Myocyte (in vitro differentiated cells): ENCODE results near the gene PRR30. TPM values are rescaled to one million over a fixed set of nuclear protein-coding genes. Genes with fewer than 3 reads are reported as not detected.

Source experiments
- DNase-seq: peaks from one replicate; pipeline ENCODE4 v3.0.0-alpha.2; 2012; ENCODE audit warnings: low read depth
- total RNA-seq: library from RNA; depleted of rRNA; stranded (reverse); fragments of >200 nt; gene quantifications from 2 replicates; pipeline ENCODE4 v1.2.3, GENCODE V29; 2014

The PRR30 gene
- total RNA-seq, 1 donor from 2014 or later, result not detected

DNA sequence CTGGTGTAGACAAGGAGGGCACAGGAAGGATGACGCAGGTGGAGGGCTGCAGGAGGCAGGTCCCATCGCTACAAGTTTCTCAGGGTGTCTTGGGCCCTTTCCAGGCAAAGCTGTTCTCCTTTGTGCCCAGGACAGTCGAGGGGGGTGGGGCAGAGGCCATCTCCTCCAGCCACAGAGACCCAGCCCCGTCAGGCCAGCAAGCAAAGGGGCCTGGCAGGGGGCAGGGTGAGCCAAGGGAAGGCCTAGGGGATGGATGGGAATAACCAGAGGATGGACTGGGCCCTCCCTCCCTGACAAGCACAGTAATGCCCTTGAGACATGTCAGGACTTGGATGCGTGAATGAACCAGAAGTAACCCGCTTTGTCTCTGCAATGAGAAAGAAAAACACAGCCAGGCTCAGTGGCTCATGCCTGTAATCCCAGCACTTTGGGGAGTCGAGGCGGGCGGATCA lies 15.9 kb upstream of the PRR30 start:
- no peak for DNase-seq

DNA sequence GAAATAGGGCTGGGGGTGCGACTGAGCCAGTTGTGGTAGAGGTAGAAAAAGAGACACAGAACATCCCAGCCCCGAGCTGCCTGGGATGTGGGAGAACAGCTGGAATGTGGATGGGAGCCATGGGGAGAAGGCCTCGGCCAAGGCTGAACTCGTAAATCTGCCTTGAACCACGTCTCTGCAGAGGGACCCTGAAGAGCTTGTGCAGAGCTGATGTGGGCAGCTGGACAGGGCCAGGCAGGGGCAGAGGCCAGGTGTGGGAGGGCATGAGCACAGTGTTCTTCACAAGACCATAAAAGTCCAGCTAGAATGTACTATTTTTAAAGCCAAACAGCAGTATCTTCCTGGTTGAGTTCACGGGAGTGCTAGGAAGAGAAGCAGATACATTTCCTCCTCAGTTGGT lies 15.3 kb upstream of the PRR30 start:
- no peak for DNase-seq

DNA sequence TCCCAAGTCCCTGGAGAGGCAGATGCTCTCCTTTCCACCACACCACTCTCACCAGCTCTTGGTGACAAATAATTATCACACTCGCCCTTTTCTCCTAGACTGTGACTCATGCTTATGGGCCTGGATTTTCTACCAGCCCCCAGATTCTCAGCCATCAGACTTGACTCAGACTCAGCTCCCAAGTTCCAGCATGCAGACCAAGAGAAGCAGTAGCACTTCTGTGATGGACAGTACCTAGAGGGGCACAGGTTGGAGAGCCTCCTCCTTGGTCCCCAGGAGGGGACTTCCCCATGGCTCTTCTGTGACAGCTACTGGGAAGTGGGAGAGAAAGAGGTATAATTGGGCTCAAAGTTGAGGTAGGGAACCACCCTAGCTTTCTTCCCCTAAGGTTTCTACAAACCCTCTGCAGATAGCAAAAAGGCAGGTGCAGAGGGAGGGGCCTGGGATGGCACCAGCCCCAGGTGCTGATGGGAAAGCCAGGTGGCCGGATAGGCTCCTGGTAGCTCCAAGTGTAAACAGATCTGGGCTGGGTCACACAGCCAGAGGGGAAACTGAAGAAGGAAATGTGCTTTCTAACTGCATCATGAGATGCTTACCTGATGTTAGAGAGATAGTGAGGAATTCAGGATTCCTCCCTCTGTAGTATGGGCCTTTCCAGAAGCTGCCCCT lies 13.7 kb upstream of the PRR30 start:
- no peak for DNase-seq

DNA sequence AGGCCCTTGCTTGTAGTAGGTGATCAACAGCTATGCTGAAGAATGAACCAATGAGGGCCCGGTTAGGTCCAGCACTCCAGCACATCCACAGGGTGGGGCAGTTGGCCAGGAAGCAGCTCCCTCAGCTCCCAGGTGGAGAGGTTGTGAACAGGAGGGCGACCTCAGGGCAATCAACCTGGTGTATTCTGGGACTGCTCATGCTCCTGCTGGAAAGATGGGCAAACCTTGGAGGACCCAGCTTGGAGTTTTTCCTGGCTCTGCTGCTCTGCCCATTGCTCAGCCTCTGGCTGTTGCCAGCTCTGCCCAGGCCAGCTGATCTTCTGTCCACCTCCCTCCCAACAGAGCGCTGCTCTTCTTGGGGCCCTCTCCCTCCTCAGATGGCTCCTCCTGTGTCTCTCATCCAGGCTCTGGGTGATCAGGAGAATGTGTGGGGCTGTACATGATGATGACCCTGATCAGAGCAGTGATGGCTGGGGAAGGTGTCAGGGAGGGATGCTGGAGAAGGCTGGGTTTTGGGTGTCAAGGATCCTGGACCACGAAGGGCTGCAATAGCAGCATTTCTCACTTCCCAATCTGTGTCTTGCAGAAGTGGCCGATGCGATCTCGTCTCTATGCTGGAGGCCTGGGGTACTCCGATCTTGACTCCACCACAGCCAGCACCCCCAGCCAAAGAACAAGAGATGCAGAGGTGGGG lies 13.0 kb upstream of the PRR30 start:
- DNase-seq, result no peak

DNA sequence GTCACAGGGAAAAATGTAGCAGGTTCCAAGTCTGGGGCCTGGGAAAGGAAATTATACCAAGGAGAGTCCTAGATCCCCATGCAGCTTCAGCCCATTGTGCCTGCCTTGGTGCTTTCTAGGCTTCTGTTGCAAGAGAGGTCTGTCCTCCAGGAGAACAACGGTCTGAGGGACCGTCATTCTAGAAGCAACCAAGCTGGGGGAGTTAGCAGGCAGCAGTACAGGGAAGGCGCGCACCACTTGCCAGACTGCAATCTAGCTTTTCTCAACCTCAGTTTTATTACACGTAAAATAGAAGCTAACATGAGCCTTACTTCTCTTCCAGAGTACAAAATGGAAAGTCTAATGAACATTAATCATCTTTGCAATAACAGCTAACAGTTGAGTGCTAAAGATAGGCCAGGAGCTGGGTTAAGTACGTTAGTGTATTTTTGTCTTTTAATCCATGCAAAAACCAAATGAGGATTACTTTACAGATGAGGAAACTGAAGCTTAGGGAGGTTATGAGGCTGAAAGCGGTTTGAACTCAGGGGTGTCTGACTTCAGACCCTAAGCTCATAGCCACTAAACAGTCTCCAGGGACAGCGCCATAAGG lies 11.5 kb upstream of the PRR30 start:
- no peak for DNase-seq

DNA sequence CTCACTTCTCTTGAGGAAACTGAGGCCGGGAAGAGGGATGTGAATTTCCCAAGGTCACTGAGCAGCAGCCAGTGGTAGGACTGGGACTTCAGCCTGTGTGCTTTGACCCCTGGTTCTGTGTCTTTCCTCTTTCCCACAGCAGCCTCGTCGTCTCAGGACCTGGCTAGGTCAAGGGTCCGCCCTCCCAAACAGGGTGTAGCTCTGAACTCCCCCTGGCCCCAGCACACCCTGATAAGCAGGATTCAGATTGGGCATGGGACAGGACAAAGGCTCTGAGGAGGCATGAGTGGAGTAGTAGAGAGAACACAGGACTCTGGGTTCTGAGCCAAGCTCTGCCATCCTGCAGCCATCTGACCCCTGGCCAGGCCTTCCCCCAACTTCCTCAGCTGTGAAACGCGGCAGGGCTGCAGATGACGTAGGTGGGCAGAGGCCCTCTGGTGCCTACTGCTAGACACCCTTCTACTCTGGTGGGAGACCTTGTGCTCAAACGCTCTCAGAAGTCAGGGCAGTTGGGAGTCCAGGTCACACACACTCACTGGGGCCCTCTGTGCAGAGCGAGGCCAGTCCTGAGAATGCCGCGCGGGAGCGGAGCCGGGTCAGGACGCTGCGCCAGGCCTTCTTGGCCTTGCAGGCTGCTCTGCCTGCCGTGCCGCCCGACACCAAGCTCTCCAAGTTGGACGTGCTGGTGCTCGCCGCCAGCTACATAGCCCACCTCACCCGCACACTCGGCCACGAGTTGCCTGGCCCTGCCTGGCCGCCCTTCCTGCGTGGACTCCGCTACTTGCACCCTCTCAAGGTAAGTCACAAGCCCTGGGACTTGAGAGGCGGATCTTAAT lies 10.6 kb upstream of the PRR30 start:
- no peak for DNase-seq

DNA sequence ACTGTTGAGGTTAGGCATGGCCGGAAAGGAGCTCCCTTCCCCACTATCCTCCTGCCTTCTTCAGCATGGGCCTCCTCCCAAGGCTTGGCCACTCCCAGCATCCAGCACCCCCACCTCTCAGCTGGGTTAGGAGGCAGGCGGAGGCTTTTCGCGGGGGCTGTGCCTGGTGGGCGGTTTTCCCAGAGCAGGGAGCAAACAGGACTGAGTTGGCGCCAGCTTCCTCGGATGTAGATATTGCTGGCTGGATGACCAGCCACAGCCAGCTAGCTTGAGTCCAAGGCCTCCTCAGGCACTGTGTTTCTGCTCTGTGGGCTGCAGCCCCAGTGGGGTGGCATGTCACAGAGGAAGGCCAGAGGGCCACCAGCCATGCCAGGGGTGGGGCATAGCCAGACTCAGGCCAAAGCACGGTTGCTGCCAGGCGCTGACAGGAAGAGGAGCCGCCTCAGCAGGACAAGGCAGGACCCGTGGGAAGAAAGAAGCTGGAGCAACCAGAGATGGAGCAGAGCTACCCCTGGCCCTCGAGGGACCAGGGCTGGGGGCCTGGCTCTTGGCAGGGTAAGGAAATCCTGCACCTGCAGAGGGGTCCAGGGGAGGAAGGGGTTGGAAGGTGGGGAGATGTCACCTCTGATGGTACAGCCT lies 9.7 kb upstream of the PRR30 start, which contains the start of gene TCF23:
Gene TCF23 (plus strand): TSS at position 204 of the 639 bp plus-strand sequence. CDS start 130 bp downstream, at position 334.
- no peak for DNase-seq

DNA sequence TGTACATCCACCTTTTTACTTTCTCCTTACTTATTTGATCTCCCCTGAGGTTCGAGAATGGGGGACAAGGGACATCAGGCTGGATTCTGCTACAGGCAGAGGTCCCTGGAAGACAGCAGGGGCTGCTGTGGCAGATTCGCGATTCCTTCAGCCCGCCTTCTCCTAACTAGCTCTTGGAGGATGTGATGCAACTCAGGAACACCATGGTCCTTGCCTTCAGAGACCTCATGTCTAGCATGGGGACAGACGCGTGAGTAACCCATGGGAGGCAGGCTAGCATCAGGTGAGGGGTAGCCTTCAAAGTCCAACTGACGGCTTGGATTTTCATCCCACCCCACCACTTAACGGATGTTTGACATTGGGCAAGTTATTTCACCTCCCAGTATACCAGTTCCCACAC lies 8.7 kb upstream of the PRR30 start:
- DNase-seq, result no peak

DNA sequence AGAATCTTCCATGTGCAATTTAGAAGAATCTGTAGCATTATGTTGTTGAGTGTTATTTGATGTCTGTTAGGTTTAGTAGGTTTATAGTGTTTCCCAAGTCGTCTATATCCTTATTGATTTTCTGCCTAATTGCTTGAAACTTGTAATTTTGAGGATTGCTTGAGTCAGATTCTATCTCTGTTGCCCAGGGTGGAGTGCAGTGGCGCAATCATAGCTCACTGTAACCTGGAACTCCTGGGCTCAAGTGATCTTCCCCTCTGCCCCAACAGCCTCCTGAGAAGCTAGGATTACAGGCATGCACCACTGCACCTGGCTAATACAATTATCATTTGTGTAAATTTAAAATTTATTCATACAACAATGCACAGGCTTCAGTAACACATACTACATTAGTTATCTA lies 6.5 kb upstream of the PRR30 start:
- DNase-seq, result no peak

DNA sequence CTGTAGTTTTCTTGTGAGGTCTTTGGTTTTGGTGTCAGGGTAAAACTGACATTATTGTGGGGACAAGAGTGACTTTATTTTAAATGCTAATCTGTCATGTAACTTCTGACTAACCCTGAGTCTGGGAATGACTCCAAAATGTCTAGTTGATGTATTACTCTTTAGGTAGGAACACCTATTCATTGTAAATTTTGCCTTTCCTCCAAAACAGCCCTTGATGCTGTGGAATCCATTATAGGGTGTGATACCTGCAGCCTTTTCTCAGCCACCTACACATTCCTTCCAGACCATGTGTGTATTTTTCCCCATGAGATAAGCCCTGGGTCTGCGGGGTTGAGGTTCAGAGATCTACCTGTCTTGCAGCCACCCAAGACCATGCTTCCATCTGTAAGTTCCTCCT lies 4.1 kb upstream of the PRR30 start:
- no peak for DNase-seq

DNA sequence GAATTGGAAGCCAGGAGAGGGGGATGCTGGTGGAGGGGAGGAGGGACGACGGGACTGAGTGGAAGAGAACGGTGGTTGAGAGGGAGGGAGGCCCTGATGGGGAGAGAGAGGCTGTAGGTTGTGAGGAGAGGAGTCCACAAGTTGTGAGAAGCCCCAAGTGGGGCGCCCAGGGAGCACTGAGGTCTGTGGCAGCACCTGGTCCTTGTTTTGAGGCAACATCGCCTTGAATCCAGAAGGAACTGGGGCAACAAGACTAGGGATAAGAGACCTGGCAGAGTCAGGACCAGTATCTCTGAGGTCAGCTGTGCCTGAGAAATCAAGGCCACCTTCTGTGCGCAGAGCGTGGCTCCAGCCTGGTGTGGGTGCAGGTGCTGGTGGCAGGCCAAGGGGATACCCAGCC lies 1.1 kb downstream of the PRR30 start:
- no peak for DNase-seq

DNA sequence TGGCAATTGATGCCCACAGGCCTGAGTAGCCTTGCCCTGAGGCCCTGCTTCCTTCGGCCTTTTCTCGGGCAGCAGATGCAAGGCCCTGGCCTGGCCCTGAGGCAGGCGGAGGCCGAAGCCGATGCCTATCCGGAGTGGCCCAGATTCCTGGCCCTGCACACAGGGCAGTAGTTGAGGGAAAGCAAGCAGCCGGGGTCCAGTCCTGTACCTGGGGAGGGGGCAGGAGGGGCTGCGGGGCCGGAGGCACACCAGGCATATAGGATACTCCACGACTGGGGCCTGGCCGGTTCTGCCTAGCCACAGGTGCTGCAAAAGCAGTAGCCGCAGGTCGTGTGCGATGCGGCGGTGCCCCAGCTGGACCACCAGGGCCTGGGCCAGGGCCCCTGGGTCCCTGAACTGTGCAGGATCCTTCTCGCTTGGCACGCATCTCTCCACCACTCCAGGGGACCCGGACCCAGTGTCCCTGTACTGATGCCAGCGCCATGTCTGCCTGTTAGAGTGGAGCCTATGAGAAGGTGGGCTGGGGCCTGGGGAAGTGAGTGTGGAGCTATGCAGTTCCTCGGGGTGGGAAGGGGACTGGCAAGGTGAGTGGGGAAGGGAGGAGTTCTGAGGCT lies 1.8 kb downstream of the PRR30 start:
- DNase-seq, result no peak

DNA sequence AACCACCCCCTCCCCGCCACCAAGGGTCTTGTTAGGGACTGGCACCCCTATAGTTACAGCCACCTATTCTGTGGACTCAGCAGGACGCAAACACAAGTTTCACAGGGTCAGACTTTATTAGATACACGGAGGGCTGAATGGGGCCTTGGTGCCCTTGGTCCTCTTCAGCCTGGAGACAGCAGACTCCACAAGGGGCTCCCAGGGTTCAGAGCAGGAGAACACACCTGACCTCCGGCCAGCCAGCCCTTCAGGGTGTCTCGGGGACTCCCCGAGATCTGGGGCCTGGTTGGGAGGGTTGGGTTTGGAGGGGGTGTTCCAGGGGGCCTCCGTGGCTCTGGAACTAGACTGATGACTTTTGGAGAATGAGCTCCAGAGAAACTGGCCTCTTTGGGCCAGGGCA lies 2.5 kb downstream of the PRR30 start:
- no peak for DNase-seq

DNA sequence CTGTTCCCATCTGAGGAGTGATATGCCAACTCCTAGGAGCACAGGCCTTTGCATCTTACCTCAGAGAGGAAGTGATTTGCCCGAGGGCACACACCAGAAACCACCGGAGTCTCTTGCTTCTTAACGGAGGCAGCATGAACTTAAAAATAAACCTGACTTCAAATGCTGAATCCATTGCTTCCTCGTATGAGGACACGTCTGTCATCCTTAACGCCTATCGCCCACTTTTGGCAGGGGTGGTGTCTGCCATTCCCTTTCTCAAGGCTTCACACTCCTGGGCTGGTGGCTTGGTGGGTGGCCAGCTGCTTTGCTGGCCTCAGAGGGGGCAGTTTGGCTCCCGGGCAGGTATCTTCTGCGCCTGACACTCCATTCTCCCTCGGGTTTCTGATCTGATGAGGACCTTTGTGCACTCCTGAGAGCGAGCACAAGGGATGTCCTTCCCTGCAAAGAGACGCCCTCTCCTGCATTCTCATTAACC lies 3.7 kb downstream of the PRR30 start:
- no peak for DNase-seq

DNA sequence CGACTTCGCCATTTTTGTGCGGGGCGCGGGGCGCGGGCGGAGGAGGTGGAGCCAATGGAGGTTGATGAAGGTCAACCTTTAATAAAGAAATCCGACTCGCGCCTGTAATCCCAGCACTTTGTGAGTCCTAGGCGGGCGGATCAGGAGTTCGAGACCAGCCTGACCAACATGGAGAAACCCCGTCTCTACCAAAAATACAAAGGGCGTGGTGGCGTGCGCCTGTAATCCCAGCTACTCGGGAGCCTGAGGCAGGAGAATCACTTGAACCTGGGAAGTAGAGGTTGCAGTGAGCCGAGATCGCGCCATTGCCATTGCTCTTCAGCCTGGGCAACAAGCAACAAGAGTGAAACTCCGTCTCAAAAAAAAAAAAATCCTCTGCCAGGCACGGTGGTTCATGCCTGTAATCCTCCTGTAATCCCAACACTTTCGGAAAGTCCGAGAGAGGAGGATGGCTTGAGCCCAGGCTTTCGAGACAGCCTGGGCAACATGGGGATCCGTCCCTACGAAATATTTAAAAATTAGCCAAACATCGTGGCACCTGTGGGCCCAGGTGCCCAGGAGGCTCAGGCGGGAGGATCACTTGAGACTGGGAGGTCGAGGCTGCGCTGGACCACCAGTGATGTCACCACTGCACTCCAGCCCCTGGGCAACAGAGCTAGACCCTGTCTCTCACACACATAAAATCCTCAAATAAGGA lies 4.3 kb downstream of the PRR30 start:
- DNase-seq, result no peak

DNA sequence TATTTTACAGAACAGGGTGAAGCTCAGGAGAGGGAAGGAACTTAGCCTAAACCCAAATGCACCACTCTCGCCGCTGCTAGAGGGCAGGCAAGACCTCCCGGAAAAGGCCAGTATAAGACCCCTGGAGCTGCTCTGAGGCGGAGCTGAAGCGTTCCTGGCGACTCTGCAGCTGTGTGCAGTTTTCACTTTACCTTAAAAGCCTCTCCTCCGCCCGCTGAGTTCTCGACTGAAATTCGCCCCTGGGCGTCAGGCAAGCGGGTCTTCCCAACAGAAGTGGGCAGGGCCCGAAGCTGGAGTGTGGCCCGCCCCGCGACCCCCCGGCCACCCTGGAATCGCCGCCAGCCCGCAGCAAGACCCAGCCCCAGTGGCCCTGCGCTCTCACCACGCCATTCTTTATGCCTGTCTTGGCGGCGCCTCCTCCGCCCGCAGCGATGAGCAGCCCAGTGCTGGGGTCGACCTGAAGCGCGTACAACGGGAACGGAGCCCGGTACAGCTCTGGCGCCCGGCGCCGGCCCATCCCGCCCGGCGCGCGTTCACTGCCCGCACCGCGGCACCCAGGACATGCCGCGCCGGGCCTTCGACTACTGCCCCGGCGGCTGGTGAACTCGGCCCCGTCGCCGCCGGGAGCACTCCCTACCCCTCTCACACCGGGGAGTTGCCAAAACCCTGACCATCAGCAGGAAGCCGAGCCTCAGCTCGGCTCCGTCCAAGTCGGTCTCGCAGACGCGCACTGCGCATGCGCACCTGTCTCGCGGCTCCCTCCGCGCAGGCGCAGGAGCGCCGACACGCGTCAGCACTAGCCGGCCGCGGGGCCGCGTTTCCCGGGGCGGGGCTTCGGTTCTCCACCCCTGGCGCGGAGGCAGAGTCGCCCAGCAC lies 5.1 kb downstream of the PRR30 start, which contains the start of gene PREB:
Gene PREB (minus strand): TSS at position 732 of the 876 bp plus-strand sequence. CDS start 215 bp downstream, at position 517.
- DNase-seq, result peak; percentile 96

DNA sequence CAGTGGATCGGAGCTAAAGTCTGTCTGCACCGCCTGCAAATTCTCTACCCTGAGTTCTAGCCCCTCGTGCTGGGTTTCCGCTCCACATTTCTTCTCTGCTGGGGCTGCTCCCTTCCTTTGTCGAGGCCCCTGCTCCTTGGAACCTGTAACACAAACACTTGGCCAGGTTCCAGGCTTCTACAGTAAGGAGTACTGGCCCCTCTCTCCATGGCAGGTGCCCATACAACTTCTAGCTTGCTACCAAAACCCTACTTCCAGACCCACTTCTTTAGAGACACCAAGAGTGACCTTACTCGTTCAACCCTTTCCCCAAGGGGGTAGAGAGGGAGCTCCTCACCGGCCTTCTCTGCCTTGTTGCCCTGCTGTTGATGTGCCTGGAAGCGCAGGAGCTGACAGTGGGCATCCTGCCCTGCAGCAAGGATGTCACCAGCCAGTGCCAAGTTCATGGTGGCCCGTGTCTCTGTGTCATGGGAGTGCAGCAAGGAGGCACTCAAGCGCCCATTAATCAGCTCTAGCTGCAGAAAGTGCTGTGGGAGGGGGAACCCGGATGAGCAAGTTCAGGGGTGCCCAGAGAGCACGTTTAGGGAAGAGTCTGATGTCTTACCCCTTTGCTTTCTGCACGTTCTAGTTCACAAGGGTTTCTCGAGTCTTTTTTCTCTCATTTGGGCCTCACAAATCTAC lies 5.9 kb downstream of the PRR30 start:
- peak; percentile 7 for DNase-seq

DNA sequence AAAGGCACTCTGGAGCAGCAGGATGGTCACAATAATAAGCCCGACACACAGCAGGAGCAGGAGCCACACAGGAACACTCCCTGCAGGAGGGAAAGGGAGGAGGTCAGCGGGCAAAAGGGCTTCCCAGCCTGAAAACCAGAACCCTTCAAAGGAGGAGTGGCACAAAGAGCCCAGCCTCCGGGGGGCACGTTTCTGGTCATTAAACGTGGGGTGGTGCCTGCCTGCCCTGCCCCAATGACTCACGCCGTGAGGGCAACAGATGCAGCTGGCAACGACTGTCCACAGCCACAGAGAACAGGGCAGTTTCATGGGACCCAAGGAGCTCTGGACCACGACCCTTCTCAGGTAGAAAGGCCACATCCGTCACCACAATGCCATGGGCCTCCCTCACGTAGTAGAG lies 7.8 kb downstream of the PRR30 start:
- peak; percentile 31 for DNase-seq
